ENCODE results near the gene DCX.

Gene DCX

GRCh38 chrX:111375747-111376146, 36.2 kb downstream of the DCX start:
- no peaks in the 10 kb centered on the region for H3K4me1 ChIP-seq (ENCODE audit: control insufficient read depth, insufficient read depth, low read length, poor library complexity, severe bottlenecking)
- no CpG with 5 or more reads among the region's 2 CpGs for WGBS, 2 experiments (ENCODE audit: insufficient coverage in 2 of 2)
- no peak overlapping the region for H3K4me3 ChIP-seq (ENCODE audit: extremely low read depth, insufficient read depth, low read length, poor library complexity, severe bottlenecking)
- no peaks in the 10 kb centered on the region for H3K36me3 ChIP-seq (ENCODE audit: control insufficient read depth, insufficient read depth, low read length)
- H3K9me3 ChIP-seq (ENCODE audit: control insufficient read depth, low read length): no peaks in the 10 kb centered on the region
- H3K27ac ChIP-seq (ENCODE audit: low read depth, low read length, severe bottlenecking): no peak overlapping the region

GRCh38 chrX:111372086-111372485, 39.9 kb downstream of the DCX start:
- Histone ChIP-seq H3K27ac (ENCODE audit: low read depth, low read length, severe bottlenecking) (no peak overlapping the region), H3K4me3 (ENCODE audit: extremely low read depth, insufficient read depth, low read length, poor library complexity, severe bottlenecking) (no peak overlapping the region), H3K9me3 (ENCODE audit: control insufficient read depth, low read length) (no peaks in the 10 kb centered on the region), H3K4me1 (ENCODE audit: control insufficient read depth, insufficient read depth, low read length, poor library complexity, severe bottlenecking) (no peaks in the 10 kb centered on the region), H3K36me3 (ENCODE audit: control insufficient read depth, insufficient read depth, low read length) (no peaks in the 10 kb centered on the region)
- WGBS, 2 experiments (ENCODE audit: insufficient coverage in 2 of 2): 53 to 60% methylated on average over 3 to 4 of the region's 5 CpGs

- no peak overlapping the region for H3K27ac ChIP-seq (ENCODE audit: low read depth, low read length, severe bottlenecking)
Measured at GRCh38 chrX:111365770-111366325, 46.1 kb downstream of the DCX start.

GRCh38 chrX:111363741-111364140, 48.3 kb downstream of the DCX start:
- no peak overlapping the region for H3K27ac ChIP-seq (ENCODE audit: low read depth, low read length, severe bottlenecking)
- no peaks in the 10 kb centered on the region for H3K4me1 ChIP-seq (ENCODE audit: control insufficient read depth, insufficient read depth, low read length, poor library complexity, severe bottlenecking)
- no CpG with 5 or more reads among the region's 3 CpGs for WGBS, 2 experiments (ENCODE audit: insufficient coverage in 2 of 2)
- no peak overlapping the region for H3K4me3 ChIP-seq (ENCODE audit: extremely low read depth, insufficient read depth, low read length, poor library complexity, severe bottlenecking)
- H3K36me3 ChIP-seq (ENCODE audit: control insufficient read depth, insufficient read depth, low read length): no peaks in the 10 kb centered on the region
- no peaks in the 10 kb centered on the region for H3K9me3 ChIP-seq (ENCODE audit: control insufficient read depth, low read length)

More at GRCh38 chrX:111365770-111366325, 46.1 kb downstream of the DCX start:
- H3K9me3 ChIP-seq (ENCODE audit: control insufficient read depth, low read length): no peaks in the 10 kb centered on the region
- H3K4me1 ChIP-seq (ENCODE audit: control insufficient read depth, insufficient read depth, low read length, poor library complexity, severe bottlenecking): no peaks in the 10 kb centered on the region
- H3K36me3 ChIP-seq (ENCODE audit: control insufficient read depth, insufficient read depth, low read length): no peaks in the 10 kb centered on the region
- no peak overlapping the region for H3K4me3 ChIP-seq (ENCODE audit: extremely low read depth, insufficient read depth, low read length, poor library complexity, severe bottlenecking)
- WGBS, 2 experiments (ENCODE audit: insufficient coverage in 2 of 2): no CpG with 5 or more reads among the region's 2 CpGs

GRCh38 chrX:111361751-111362150, 50.2 kb downstream of the DCX start:
- Histone ChIP-seq H3K4me1 (ENCODE audit: control insufficient read depth, insufficient read depth, low read length, poor library complexity, severe bottlenecking) (no peaks in the 10 kb centered on the region), H3K36me3 (ENCODE audit: control insufficient read depth, insufficient read depth, low read length) (no peaks in the 10 kb centered on the region), H3K27ac (ENCODE audit: low read depth, low read length, severe bottlenecking) (no peak overlapping the region), H3K4me3 (ENCODE audit: extremely low read depth, insufficient read depth, low read length, poor library complexity, severe bottlenecking) (no peak overlapping the region), H3K9me3 (ENCODE audit: control insufficient read depth, low read length) (no peaks in the 10 kb centered on the region)
- WGBS, 2 experiments (ENCODE audit: insufficient coverage in 2 of 2): no CpG with 5 or more reads among the region's 1 CpG

- H3K36me3 ChIP-seq (ENCODE audit: control insufficient read depth, insufficient read depth, low read length): no peaks in the 10 kb centered on the region
- no peaks in the 10 kb centered on the region for H3K9me3 ChIP-seq (ENCODE audit: control insufficient read depth, low read length)
- H3K27ac ChIP-seq (ENCODE audit: low read depth, low read length, severe bottlenecking): no peak overlapping the region
- H3K4me1 ChIP-seq (ENCODE audit: control insufficient read depth, insufficient read depth, low read length, poor library complexity, severe bottlenecking): no peaks in the 10 kb centered on the region
- H3K4me3 ChIP-seq (ENCODE audit: extremely low read depth, insufficient read depth, low read length, poor library complexity, severe bottlenecking): no peak overlapping the region
- WGBS, 2 experiments (ENCODE audit: insufficient coverage in 2 of 2): no CpG with 5 or more reads among the region's 3 CpGs
Measured at GRCh38 chrX:111360839-111361238, 51.2 kb downstream of the DCX start.

- Histone ChIP-seq H3K4me1 (ENCODE audit: control insufficient read depth, insufficient read depth, low read length, poor library complexity, severe bottlenecking) (no peaks in the 10 kb centered on the region), H3K36me3 (ENCODE audit: control insufficient read depth, insufficient read depth, low read length) (no peaks in the 10 kb centered on the region), H3K9me3 (ENCODE audit: control insufficient read depth, low read length) (no peaks in the 10 kb centered on the region), H3K4me3 (ENCODE audit: extremely low read depth, insufficient read depth, low read length, poor library complexity, severe bottlenecking) (no peak overlapping the region), H3K27ac (ENCODE audit: low read depth, low read length, severe bottlenecking) (no peak overlapping the region)
- WGBS, 2 experiments (ENCODE audit: insufficient coverage in 2 of 2): no CpG with 5 or more reads among the region's 2 CpGs
Measured at GRCh38 chrX:111355523-111356115, 56.4 kb downstream of the DCX start.

- no peak overlapping the region for H3K27ac ChIP-seq (ENCODE audit: low read depth, low read length, severe bottlenecking)
- H3K9me3 ChIP-seq (ENCODE audit: control insufficient read depth, low read length): no peaks in the 10 kb centered on the region
- H3K4me3 ChIP-seq (ENCODE audit: extremely low read depth, insufficient read depth, low read length, poor library complexity, severe bottlenecking): no peak overlapping the region
- no peaks in the 10 kb centered on the region for H3K36me3 ChIP-seq (ENCODE audit: control insufficient read depth, insufficient read depth, low read length)
- WGBS, 2 experiments (ENCODE audit: insufficient coverage in 2 of 2): no CpG with 5 or more reads among the region's 1 CpG
- H3K4me1 ChIP-seq (ENCODE audit: control insufficient read depth, insufficient read depth, low read length, poor library complexity, severe bottlenecking): no peaks in the 10 kb centered on the region
Measured at GRCh38 chrX:111354496-111354895, 57.5 kb downstream of the DCX start.

- Histone ChIP-seq H3K9me3 (ENCODE audit: control insufficient read depth, low read length) (no peaks in the 10 kb centered on the region), H3K36me3 (ENCODE audit: control insufficient read depth, insufficient read depth, low read length) (no peaks in the 10 kb centered on the region)
- 100% methylated on average over 1 of the region's 2 CpGs; no CpG with 5 or more reads in 1 of the 2 experiments for WGBS, 2 experiments (ENCODE audit: insufficient coverage in 2 of 2)
Measured at GRCh38 chrX:111353793-111354192, 58.2 kb downstream of the DCX start.

GRCh38 chrX:111352424-111352823, 59.6 kb downstream of the DCX start:
- Histone ChIP-seq H3K9me3 (ENCODE audit: control insufficient read depth, low read length) (no peaks in the 10 kb centered on the region), H3K4me3 (ENCODE audit: extremely low read depth, insufficient read depth, low read length, poor library complexity, severe bottlenecking) (no peak overlapping the region), H3K27ac (ENCODE audit: low read depth, low read length, severe bottlenecking) (no peak overlapping the region), H3K36me3 (ENCODE audit: control insufficient read depth, insufficient read depth, low read length) (no peaks in the 10 kb centered on the region), H3K4me1 (ENCODE audit: control insufficient read depth, insufficient read depth, low read length, poor library complexity, severe bottlenecking) (no peaks in the 10 kb centered on the region)
- WGBS, 2 experiments (ENCODE audit: insufficient coverage in 2 of 2): no CpG with 5 or more reads among the region's 1 CpG

More at GRCh38 chrX:111353793-111354192, 58.2 kb downstream of the DCX start:
- H3K27ac ChIP-seq (ENCODE audit: low read depth, low read length, severe bottlenecking): no peak overlapping the region
- H3K4me3 ChIP-seq (ENCODE audit: extremely low read depth, insufficient read depth, low read length, poor library complexity, severe bottlenecking): no peak overlapping the region
- no peaks in the 10 kb centered on the region for H3K4me1 ChIP-seq (ENCODE audit: control insufficient read depth, insufficient read depth, low read length, poor library complexity, severe bottlenecking)

- Histone ChIP-seq H3K9me3 (ENCODE audit: control insufficient read depth, low read length) (no peaks in the 10 kb centered on the region), H3K4me1 (ENCODE audit: control insufficient read depth, insufficient read depth, low read length, poor library complexity, severe bottlenecking) (no peaks in the 10 kb centered on the region), H3K36me3 (ENCODE audit: control insufficient read depth, insufficient read depth, low read length) (no peaks in the 10 kb centered on the region), H3K27ac (ENCODE audit: low read depth, low read length, severe bottlenecking) (no peak overlapping the region), H3K4me3 (ENCODE audit: extremely low read depth, insufficient read depth, low read length, poor library complexity, severe bottlenecking) (no peak overlapping the region)
Measured at GRCh38 chrX:111349934-111350333, 62.1 kb downstream of the DCX start.

Measured in mesodermal cell (in vitro differentiated cells).